HEK293 (cell line): ENCODE measurements around the gene HAAO.

Experiments
- CTCF ChIA-PET: fragments of 350-600 bp; formaldehyde crosslinking; extraction: SDS; loops from one replicate; lab custom pipeline; 2021; ENCODE audit warnings: antibody characterized with exemption; lab: Yijun Ruan, JAX
- POLR2A ChIA-PET: fragments of 300-600 bp; formaldehyde crosslinking; extraction: SDS; loops from one replicate; lab custom pipeline; 2020; ENCODE audit warnings: antibody characterized with exemption, inconsistent platforms; lab: Yijun Ruan, JAX
- H3K27ac ChIP-seq: fragments of 200-500 bp; sonication (Bioruptor generic); 2 replicates; pipeline ENCODE4 v1.5.1; 2014; ENCODE audit warnings: low read depth, low read length, control low read depth, inconsistent platforms; ENCODE audit errors: extremely low read depth
- H3K36me3 ChIP-seq, 2 experiments: fragments of 200-500 bp in 1 of 2; sonication (Bioruptor generic) in 1 of 2; 1 replicate in 1 of 2; 2 replicates in 1 of 2; pipeline ENCODE4 v1.5.1; 2014 to 2017; ENCODE audit warnings: inconsistent platforms in 2 of 2, low read length in 2 of 2; ENCODE audit not compliant: control insufficient read depth in 2 of 2, insufficient read depth in 1 of 2
- H3K4me1 ChIP-seq: fragments of 200-500 bp; sonication (Bioruptor generic); 2 replicates; pipeline ENCODE4 v1.5.1; 2014; ENCODE audit warnings: mild to moderate bottlenecking, low read length, inconsistent platforms; ENCODE audit not compliant: control insufficient read depth, insufficient read depth
- H3K4me3 ChIP-seq: 2 replicates; pipeline ENCODE4 v1.5.1; 2011; ENCODE audit warnings: low read depth, mild to moderate bottlenecking, control low read depth, low read length, moderate library complexity
- H3K9me3 ChIP-seq: fragments of 200-500 bp; sonication (Bioruptor generic); 2 replicates; pipeline ENCODE4 v1.5.1; 2014; ENCODE audit warnings: low read depth, low read length, inconsistent platforms; ENCODE audit not compliant: control insufficient read depth, insufficient read depth
- MYNN ChIP-seq: fragments of 450-650 bp; formaldehyde crosslinking; IDR thresholded peaks from 2 replicates; pipeline ENCODE4 v1.5.1; 2016; ENCODE audit warnings: missing biosample characterization, missing genetic modification characterization, borderline replicate concordance
- ZBTB1 ChIP-seq: fragments of 450-650 bp; formaldehyde crosslinking; IDR thresholded peaks from 2 replicates; pipeline ENCODE4 v1.5.1; 2016; ENCODE audit warnings: missing biosample characterization, missing genetic modification characterization
- ZBTB21 ChIP-seq: fragments of 450-650 bp; formaldehyde crosslinking; IDR thresholded peaks from 2 replicates; pipeline ENCODE4 v1.5.1; 2017; ENCODE audit warnings: missing biosample characterization, missing genetic modification characterization
- ZNF132 ChIP-seq: fragments of 450-650 bp; formaldehyde crosslinking; IDR thresholded peaks from 2 replicates; pipeline ENCODE4 v1.5.1; 2017; ENCODE audit warnings: missing biosample characterization, missing genetic modification characterization, borderline replicate concordance
- ZNF146 ChIP-seq: fragments of 450-650 bp; formaldehyde crosslinking; IDR thresholded peaks from 2 replicates; pipeline ENCODE4 v1.5.1; 2016; ENCODE audit warnings: missing biosample characterization, missing genetic modification characterization
- ZNF202 ChIP-seq: fragments of 450-650 bp; formaldehyde crosslinking; IDR thresholded peaks from 2 replicates; pipeline ENCODE4 v1.5.1; 2016; ENCODE audit warnings: missing biosample characterization, missing genetic modification characterization, borderline replicate concordance
- ZNF223 ChIP-seq: fragments of 450-650 bp; formaldehyde crosslinking; IDR thresholded peaks from 2 replicates; pipeline ENCODE4 v1.5.1; 2016; ENCODE audit warnings: missing biosample characterization, missing genetic modification characterization
- ZNF274 ChIP-seq, 2 experiments: fragments of 200-500 bp in 1 of 2; fragments of 450-650 bp in 1 of 2; sonication (Bioruptor generic) in 1 of 2; formaldehyde crosslinking in 1 of 2; IDR thresholded peaks; 2 replicates each; pipeline versions ENCODE4 v1.5.1 to v1.6.1; 2014 to 2016; ENCODE audit warnings: borderline replicate concordance in 1 of 2, inconsistent platforms in 1 of 2, low read length in 1 of 2, missing biosample characterization in 1 of 2, missing genetic modification characterization in 1 of 2
- ZNF426 ChIP-seq: fragments of 450-650 bp; formaldehyde crosslinking; IDR thresholded peaks from 2 replicates; pipeline ENCODE4 v1.5.1; 2017; ENCODE audit warnings: missing biosample characterization, missing genetic modification characterization, mild to moderate bottlenecking, inconsistent platforms, moderate library complexity
- ZNF501 ChIP-seq: fragments of 450-650 bp; formaldehyde crosslinking; IDR thresholded peaks from 2 replicates; pipeline ENCODE4 v1.5.1; 2016; ENCODE audit warnings: missing biosample characterization, missing genetic modification characterization
- ZNF510 ChIP-seq: fragments of 450-650 bp; formaldehyde crosslinking; IDR thresholded peaks from 2 replicates; pipeline ENCODE4 v1.5.1; 2018; ENCODE audit warnings: mild to moderate bottlenecking, missing genetic modification characterization, missing biosample characterization; ENCODE audit not compliant: insufficient replicate concordance
- ZNF521 ChIP-seq: fragments of 450-650 bp; formaldehyde crosslinking; IDR thresholded peaks from 2 replicates; pipeline ENCODE4 v1.5.1; 2017; ENCODE audit warnings: missing biosample characterization, mild to moderate bottlenecking, missing genetic modification characterization
- ZNF610 ChIP-seq: fragments of 450-650 bp; formaldehyde crosslinking; IDR thresholded peaks from 2 replicates; pipeline ENCODE4 v1.5.1; 2016; ENCODE audit warnings: missing biosample characterization, missing genetic modification characterization, borderline replicate concordance
- ZNF623 ChIP-seq: fragments of 450-650 bp; formaldehyde crosslinking; IDR thresholded peaks from 2 replicates; pipeline ENCODE4 v1.5.1; 2016; ENCODE audit warnings: missing biosample characterization, missing genetic modification characterization
- ZNF626 ChIP-seq: fragments of 450-650 bp; sonication (Bioruptor Pico); formaldehyde crosslinking; IDR thresholded peaks from 2 replicates; pipeline ENCODE4 v1.5.1; 2018; ENCODE audit warnings: missing biosample characterization, missing genetic modification characterization, inconsistent platforms
- ZNF701 ChIP-seq: fragments of 450-650 bp; formaldehyde crosslinking; IDR thresholded peaks from 2 replicates; pipeline ENCODE4 v1.5.1; 2016; ENCODE audit warnings: missing biosample characterization, missing genetic modification characterization
- ZNF768 ChIP-seq: fragments of 450-650 bp; formaldehyde crosslinking; IDR thresholded peaks from 2 replicates; pipeline ENCODE4 v1.5.1; 2018; ENCODE audit warnings: missing biosample characterization, mild to moderate bottlenecking, missing genetic modification characterization
- ZSCAN16 ChIP-seq: fragments of 450-650 bp; formaldehyde crosslinking; IDR thresholded peaks from 2 replicates; pipeline ENCODE4 v1.5.1; 2016; ENCODE audit warnings: missing biosample characterization, missing genetic modification characterization
- TF ChIP-seq, protein P1 (sequence below): fragments of 450-650 bp; formaldehyde crosslinking; IDR thresholded peaks from 2 replicates; pipeline ENCODE4 v1.5.1; 2016; ENCODE audit warnings: missing biosample characterization, missing genetic modification characterization

The HAAO gene

GRCh38 chr2:42744545-42745082 is 47.8 kb downstream of the HAAO start:
- H3K36me3 ChIP-seq = peaks cover 0 to 10% of the 10 kb centered on the region in 2 experiments; a peak in 2 of 3 replicates
- no peak overlapping the region for H3K27ac ChIP-seq
- no peaks in the 10 kb centered on the region for H3K9me3 ChIP-seq
- ChIA-PET CTCF (no interaction called here), POLR2A (no interaction called here)
- H3K4me3 ChIP-seq = no peak overlapping the region
- TF ChIP-seq ZNF146 (tag by site-specific recombination) = no peak
- no peak for TF ChIP-seq ZNF426 (tag by site-specific recombination)
- TF ChIP-seq ZNF768 (tag by site-specific recombination) = no peak
- no peak for TF ChIP-seq ZNF521 (tag by site-specific recombination)
- TF ChIP-seq ZNF501 (tag by site-specific recombination) = no peak
- no peak for TF ChIP-seq ZNF202 (tag by site-specific recombination)
- TF ChIP-seq, protein P1, sequence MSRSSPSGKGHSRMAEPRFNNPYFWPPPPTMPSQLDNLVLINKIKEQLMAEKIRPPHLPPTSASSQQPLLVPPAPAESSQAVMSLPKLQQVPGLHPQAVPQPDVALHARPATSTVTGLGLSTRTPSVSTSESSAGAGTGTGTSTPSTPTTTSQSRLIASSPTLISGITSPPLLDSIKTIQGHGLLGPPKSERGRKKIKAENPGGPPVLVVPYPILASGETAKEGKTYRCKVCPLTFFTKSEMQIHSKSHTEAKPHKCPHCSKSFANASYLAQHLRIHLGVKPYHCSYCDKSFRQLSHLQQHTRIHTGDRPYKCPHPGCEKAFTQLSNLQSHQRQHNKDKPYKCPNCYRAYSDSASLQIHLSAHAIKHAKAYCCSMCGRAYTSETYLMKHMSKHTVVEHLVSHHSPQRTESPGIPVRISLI = no peak
- no peaks in the 10 kb centered on the region for H3K4me1 ChIP-seq

GRCh38 chr2:42743659-42743990 is 48.8 kb downstream of the HAAO start:
- Histone ChIP-seq H3K4me3 (no peak overlapping the region), H3K36me3 (peaks cover 0 to 10% of the 10 kb centered on the region in 2 experiments; a peak in 2 of 3 replicates), H3K9me3 (no peaks in the 10 kb centered on the region), H3K27ac (no peak overlapping the region), H3K4me1 (no peaks in the 10 kb centered on the region)
- no peak for TF ChIP-seq ZBTB1 (tag by site-specific recombination)
- TF ChIP-seq ZNF223 (tag by site-specific recombination) = no peak
- no peak for TF ChIP-seq ZNF510 (tag by site-specific recombination)
- TF ChIP-seq ZNF610 = no peak
- no peak for TF ChIP-seq ZNF701 (tag by site-specific recombination)
- TF ChIP-seq ZNF626 (tag by site-specific recombination) = no peak
- no peak for TF ChIP-seq ZNF146 (tag by site-specific recombination)
- TF ChIP-seq ZNF274 (IDR thresholded peaks at IDR 0.05; ENCODE audit: low read length) = no peak
- no peak for TF ChIP-seq ZNF274 (tag by site-specific recombination; IDR thresholded peaks at IDR 0.05; ENCODE audit: borderline replicate concordance)
- TF ChIP-seq ZNF623 = no peak
- TF ChIP-seq, protein P1 = no peak
- TF ChIP-seq ZNF132 (tag by site-specific recombination) = no peak
- TF ChIP-seq MYNN (tag by site-specific recombination) = no peak
- no peak for TF ChIP-seq ZSCAN16 (tag by site-specific recombination)
- no peak for TF ChIP-seq ZBTB21 (tag by site-specific recombination)
- POLR2A ChIA-PET = no interaction called here
- CTCF ChIA-PET = no interaction called here
